ENCODE measurements around the gene ESYT1. TPM values are rescaled to one million over a fixed set of nuclear protein-coding genes. Genes with fewer than 3 reads are reported as not detected.
A peak's percentile ranks its signal among the peaks of the same experiment; 100 is the strongest.

Gene ESYT1
- total RNA-seq, 2 donors from 2014 or later: 97.0 to 118 TPM

- no peak for TF ChIP-seq CTCF (conservative IDR thresholded peaks at IDR 0.05)
- peaks cover 12% of the 10 kb centered on the region for H3K4me1 Mint-ChIP-seq
- peak overlapping the region; percentile 97 for H3K4me3 Mint-ChIP-seq
- peak overlapping the region; percentile 93 for H3K4me3 ChIP-seq (ENCODE audit: low read length)
- peaks cover 26% of the 10 kb centered on the region for H3K36me3 ChIP-seq (ENCODE audit: control insufficient read depth, insufficient read depth, low read length)
- no peaks in the 10 kb centered on the region for H3K9me3 Mint-ChIP-seq
- no peaks in the 10 kb centered on the region for H3K27me3 Mint-ChIP-seq (ENCODE audit: insufficient read depth)
- no peaks in the 10 kb centered on the region for H3K9me3 ChIP-seq (ENCODE audit: control insufficient read depth, low read length)
- DNase-seq: peak; percentile 72
- no peaks in the 10 kb centered on the region for H3K27me3 ChIP-seq (ENCODE audit: control insufficient read depth, insufficient read depth, low read length, poor library complexity, severe bottlenecking)
- H3K4me1 ChIP-seq (ENCODE audit: control insufficient read depth, insufficient read depth, low read length): peaks cover 5% of the 10 kb centered on the region
- WGBS, 2 experiments (ENCODE audit: insufficient coverage in 1 of 2, insufficient read length in 1 of 2): 44 to 51% methylated on average over 7 to 9 of the region's 9 CpGs
- H3K27ac Mint-ChIP-seq: peak overlapping the region; percentile 98
- peak overlapping the region; percentile 41 for H3K9ac ChIP-seq (ENCODE audit: extremely low read depth, low read length, poor library complexity, severe bottlenecking)
- H3K36me3 Mint-ChIP-seq (ENCODE audit: low read depth): peaks cover 28% of the 10 kb centered on the region
- no peak overlapping the region for H3K27ac ChIP-seq (ENCODE audit: low read depth, low read length)
These were observed 62.7 kb downstream of the ESYT1 start for GRCh38 chr12:56190695-56191155.

- peaks cover 9% of the 10 kb centered on the region for H3K4me1 Mint-ChIP-seq
- peaks cover 9% of the 10 kb centered on the region for H3K36me3 ChIP-seq (ENCODE audit: control insufficient read depth, insufficient read depth, low read length)
- H3K9ac ChIP-seq (ENCODE audit: extremely low read depth, low read length, poor library complexity, severe bottlenecking): no peak overlapping the region
- H3K4me3 ChIP-seq (ENCODE audit: low read length): no peak overlapping the region
- H3K36me3 Mint-ChIP-seq (ENCODE audit: low read depth): peaks cover 12% of the 10 kb centered on the region
- no peaks in the 10 kb centered on the region for H3K27me3 Mint-ChIP-seq (ENCODE audit: insufficient read depth)
- no peaks in the 10 kb centered on the region for H3K27me3 ChIP-seq (ENCODE audit: control insufficient read depth, insufficient read depth, low read length, poor library complexity, severe bottlenecking)
- H3K9me3 ChIP-seq (ENCODE audit: control insufficient read depth, low read length): no peaks in the 10 kb centered on the region
- no peak overlapping the region for H3K4me3 Mint-ChIP-seq
- no peak for TF ChIP-seq CTCF (conservative IDR thresholded peaks at IDR 0.05)
- no peak overlapping the region for H3K27ac ChIP-seq (ENCODE audit: low read depth, low read length)
- no peak for DNase-seq
- H3K27ac Mint-ChIP-seq: no peak overlapping the region
- no peaks in the 10 kb centered on the region for H3K9me3 Mint-ChIP-seq
- peaks cover 5% of the 10 kb centered on the region for H3K4me1 ChIP-seq (ENCODE audit: control insufficient read depth, insufficient read depth, low read length)
These were observed 64.5 kb downstream of the ESYT1 start for GRCh38 chr12:56192582-56192981.

- Mint-ChIP-seq H3K9me3 (no peaks in the 10 kb centered on the region), H3K4me3 (no peak overlapping the region), H3K4me1 (peaks cover 4% of the 10 kb centered on the region), H3K27me3 (ENCODE audit: insufficient read depth) (no peaks in the 10 kb centered on the region), H3K36me3 (ENCODE audit: low read depth) (peaks cover 12% of the 10 kb centered on the region), H3K27ac (peak overlapping the region; percentile 78)
- peak; percentile 89 for TF ChIP-seq CTCF (conservative IDR thresholded peaks at IDR 0.05)
- Histone ChIP-seq H3K9me3 (ENCODE audit: control insufficient read depth, low read length) (no peaks in the 10 kb centered on the region), H3K27me3 (ENCODE audit: control insufficient read depth, insufficient read depth, low read length, poor library complexity, severe bottlenecking) (no peaks in the 10 kb centered on the region), H3K27ac (ENCODE audit: low read depth, low read length) (no peak overlapping the region), H3K36me3 (ENCODE audit: control insufficient read depth, insufficient read depth, low read length) (peaks cover 6% of the 10 kb centered on the region), H3K9ac (ENCODE audit: extremely low read depth, low read length, poor library complexity, severe bottlenecking) (no peak overlapping the region), H3K4me1 (ENCODE audit: control insufficient read depth, insufficient read depth, low read length) (no peaks in the 10 kb centered on the region), H3K4me3 (ENCODE audit: low read length) (no peak overlapping the region)
- WGBS, 2 experiments (ENCODE audit: insufficient coverage in 1 of 2, insufficient read length in 1 of 2): 20 to 57% methylated on average over 1 of the region's 1 CpG
- DNase-seq: peak; percentile 92
These were observed 65.0 kb downstream of the ESYT1 start for GRCh38 chr12:56193025-56193578.

Other genes starting within 250 kb of the ESYT1 start
- 10 to 100 TPM; 76.1 to 79.4 TPM for gene PYM1, start 200.4 kb upstream of the ESYT1 start, total RNA-seq
- gene DGKA, start 197.1 kb upstream of the ESYT1 start, total RNA-seq: 10 to 100 TPM; 10.2 to 11.1 TPM
- gene PMEL, start 162.2 kb upstream of the ESYT1 start, total RNA-seq: 10 to 100 TPM; 17.2 to 20.8 TPM
- gene CDK2, start 161.4 kb upstream of the ESYT1 start, total RNA-seq: 10 to 100 TPM; 60.8 to 69.8 TPM
- 10 to 100 TPM; 91.3 to 95.5 TPM for gene RAB5B, start 154.2 kb upstream of the ESYT1 start, total RNA-seq
- gene SUOX, start 131.0 kb upstream of the ESYT1 start, total RNA-seq: 10 to 100 TPM; 23.2 to 27.5 TPM
- 10 to 100 TPM in 1 of 2 donors, 1 to 10 TPM in 1; 9.8 to 10.2 TPM for gene IKZF4, start 107.2 kb upstream of the ESYT1 start, total RNA-seq
- 10 to 100 TPM; 35.8 to 58.6 TPM for gene RPS26, start 86.3 kb upstream of the ESYT1 start, total RNA-seq
- gene ERBB3, start 48.1 kb upstream of the ESYT1 start, total RNA-seq: 10 to 100 TPM; 45.7 to 51.8 TPM
- 100 to 1,000 TPM; 128 to 161 TPM for gene PA2G4, start 23.7 kb upstream of the ESYT1 start, total RNA-seq
- gene RPL41, start 11.6 kb upstream of the ESYT1 start, total RNA-seq: 1,000 to 10,000 TPM; 4,305 to 4,379 TPM
- 1 to 10 TPM; 7.9 to 9.1 TPM for gene ZC3H10, start 10.0 kb upstream of the ESYT1 start, total RNA-seq
- gene MYL6B, start 24.3 kb downstream of the ESYT1 start, total RNA-seq: 100 to 1,000 TPM; 153 to 191 TPM
- gene MYL6, start 30.1 kb downstream of the ESYT1 start, total RNA-seq: 1,000 to 10,000 TPM; 1,640 to 1,647 TPM
- gene SMARCC2, start 61.2 kb downstream of the ESYT1 start, total RNA-seq: 100 to 1,000 TPM; 127 to 129 TPM
- 10 to 100 TPM; 45.8 to 48.9 TPM for gene RNF41, start 93.7 kb downstream of the ESYT1 start, total RNA-seq
- 10 to 100 TPM; 27.0 to 35.1 TPM for gene NABP2, start 96.1 kb downstream of the ESYT1 start, total RNA-seq
- 1 to 10 TPM; 2.5 to 3.2 TPM for gene SLC39A5, start 101.8 kb downstream of the ESYT1 start, total RNA-seq
- 10 to 100 TPM; 39.3 to 54.9 TPM for gene ANKRD52, start 130.1 kb downstream of the ESYT1 start, total RNA-seq
- gene COQ10A, start 138.7 kb downstream of the ESYT1 start, total RNA-seq: 10 to 100 TPM; 20.5 to 23.2 TPM
- 100 to 1,000 TPM; 134 to 167 TPM for gene CS, start 172.1 kb downstream of the ESYT1 start, total RNA-seq
- gene CNPY2, start 187.7 kb downstream of the ESYT1 start, total RNA-seq: 100 to 1,000 TPM; 183 to 198 TPM
- gene PAN2, start 205.7 kb downstream of the ESYT1 start, total RNA-seq: 10 to 100 TPM; 66.5 to 90.3 TPM
- gene IL23A, start 210.6 kb downstream of the ESYT1 start, total RNA-seq: 10 to 100 TPM in 1 of 2 donors, 1 to 10 TPM in 1; 4.6 to 10.4 TPM
- gene STAT2, start 231.8 kb downstream of the ESYT1 start, total RNA-seq: 100 to 1,000 TPM; 107 to 112 TPM
- gene APOF, start 234.6 kb downstream of the ESYT1 start, total RNA-seq: not detected

Measured in endodermal cell (in vitro differentiated cells).